WTC11 (cell line): Measurements from ENCODE around the gene ZNHIT1. TPM values are rescaled to one million over a fixed set of nuclear protein-coding genes. Genes with fewer than 3 reads are reported as not detected.

Experiments used
- AR ChIP-seq: fragments of 250-450 bp; sonication (Bioruptor Pico); IDR thresholded peaks from 2 replicates; pipeline ENCODE4 v1.9.0; 2021; ENCODE audit warnings: mild to moderate bottlenecking
- ATF6 ChIP-seq: sonication (generic); formaldehyde crosslinking; IDR thresholded peaks from 2 replicates; pipeline ENCODE4 v1.8.1; 2023; ENCODE audit warnings: mild to moderate bottlenecking, missing genetic modification reagents
- CREB1 ChIP-seq: sonication (generic); formaldehyde crosslinking; IDR thresholded peaks from 2 replicates; pipeline ENCODE4 v1.8.0; 2023; ENCODE audit warnings: mild to moderate bottlenecking, missing genetic modification reagents
- CREM ChIP-seq: sonication (generic); formaldehyde crosslinking; IDR thresholded peaks from 2 replicates; pipeline ENCODE4 v1.8.1; 2022; ENCODE audit warnings: mild to moderate bottlenecking, missing genetic modification reagents, moderate library complexity
- ELF4 ChIP-seq: sonication (generic); formaldehyde crosslinking; IDR thresholded peaks from 2 replicates; pipeline ENCODE4 v1.8.1; 2022; ENCODE audit warnings: low read depth, mild to moderate bottlenecking, moderate library complexity, missing genetic modification reagents
- ERG ChIP-seq: fragments of 250-450 bp; sonication (Bioruptor Pico); IDR thresholded peaks from 2 replicates; pipeline ENCODE4 v1.8.0; 2021; ENCODE audit warnings: mild to moderate bottlenecking
- FOXJ3 ChIP-seq: sonication (generic); formaldehyde crosslinking; IDR thresholded peaks from 2 replicates; pipeline ENCODE4 v1.9.0; 2021; ENCODE audit warnings: missing genetic modification reagents, mild to moderate bottlenecking, borderline replicate concordance
- FOXP1 ChIP-seq: sonication (generic); formaldehyde crosslinking; IDR thresholded peaks from 2 replicates; pipeline ENCODE4 v1.8.0; 2022; ENCODE audit warnings: missing genetic modification reagents, mild to moderate bottlenecking, moderate library complexity, borderline replicate concordance
- HMGXB4 ChIP-seq: sonication (generic); formaldehyde crosslinking; IDR thresholded peaks from 2 replicates; pipeline ENCODE4 v1.8.1; 2023; ENCODE audit warnings: mild to moderate bottlenecking, moderate library complexity, missing genetic modification reagents
- MYBL2 ChIP-seq: sonication (generic); formaldehyde crosslinking; IDR thresholded peaks from 2 replicates; pipeline ENCODE4 v1.8.1; 2023; ENCODE audit warnings: mild to moderate bottlenecking, moderate library complexity, missing genetic modification reagents
- RELA ChIP-seq: sonication (generic); formaldehyde crosslinking; IDR thresholded peaks from 2 replicates; pipeline ENCODE4 v1.8.1; 2022; ENCODE audit warnings: missing genetic modification reagents, mild to moderate bottlenecking, borderline replicate concordance
- STAT6 ChIP-seq: sonication (generic); formaldehyde crosslinking; conservative IDR thresholded peaks from 2 replicates; pipeline ENCODE4 v1.8.1; 2023; ENCODE audit warnings: mild to moderate bottlenecking, low read depth, missing genetic modification reagents, moderate library complexity
- USF1 ChIP-seq: sonication (generic); formaldehyde crosslinking; IDR thresholded peaks from 2 replicates; pipeline ENCODE4 v1.8.0; 2022; ENCODE audit warnings: mild to moderate bottlenecking, missing genetic modification reagents
- ZBTB21 ChIP-seq: sonication (generic); formaldehyde crosslinking; IDR thresholded peaks from 2 replicates; pipeline ENCODE4 v1.8.1; 2023; ENCODE audit warnings: mild to moderate bottlenecking, missing genetic modification reagents, borderline replicate concordance
- ZNF232 ChIP-seq: sonication (generic); formaldehyde crosslinking; IDR thresholded peaks from 2 replicates; pipeline ENCODE4 v1.8.0; 2022; ENCODE audit warnings: mild to moderate bottlenecking, missing genetic modification reagents
- ZNF281 ChIP-seq: sonication (generic); formaldehyde crosslinking; IDR thresholded peaks from 2 replicates; pipeline ENCODE4 v1.8.0; 2023; ENCODE audit warnings: mild to moderate bottlenecking, missing genetic modification reagents
- ZNF396 ChIP-seq: fragments of 250-450 bp; sonication (Bioruptor Pico); IDR thresholded peaks from 2 replicates; pipeline ENCODE4 v1.8.0; 2021; ENCODE audit warnings: mild to moderate bottlenecking, moderate library complexity, borderline replicate concordance
- ZNF512 ChIP-seq: sonication (generic); formaldehyde crosslinking; IDR thresholded peaks from 2 replicates; pipeline ENCODE4 v1.8.1; 2022; ENCODE audit warnings: missing genetic modification reagents, borderline replicate concordance
- ZSCAN18 ChIP-seq: fragments of 250-450 bp; sonication (Bioruptor Pico); IDR thresholded peaks from 2 replicates; pipeline ENCODE4 v2.1.2; 2022; ENCODE audit warnings: mild to moderate bottlenecking, moderate library complexity
- total RNA-seq: library from RNA; stranded (reverse); gene quantifications from 3 replicates; pipeline ENCODE4 v1.2.3, GENCODE V29; 2021

ZNHIT1 gene
- total RNA-seq, 1 experiment from 2014 or later, result 63.9 TPM

GRCh38 chr7:101232141-101232850 lies 14.3 kb downstream of the ZNHIT1 start (continued):
- TF ChIP-seq ATF6 (CRISPR knock-in tag) (no peak), RELA (no peak), ZNF396 (CRISPR knock-in tag) (no peak), ERG (CRISPR knock-in tag) (no peak), ZSCAN18 (CRISPR knock-in tag) (no peak), CREM (0 out of 2 replicates have a peak, but pooled peaks have one; percentile 28), MYBL2 (CRISPR knock-in tag) (no peak), AR (CRISPR knock-in tag) (no peak), ZNF281 (CRISPR knock-in tag) (0 out of 2 replicates have a peak, but pooled peaks have one; percentile 16), ZNF232 (peak; percentile 74), ELF4 (CRISPR knock-in tag) (no peak), USF1 (CRISPR knock-in tag) (0 out of 2 replicates have a peak, but pooled peaks have one; percentile 23), FOXJ3 (CRISPR knock-in tag) (no peak), ZNF512 (no peak), ZBTB21 (CRISPR knock-in tag) (no peak), HMGXB4 (0 out of 2 replicates have a peak, but pooled peaks have one; percentile 52), FOXP1 (0 out of 2 replicates have a peak, but pooled peaks have one; percentile 42), STAT6 (no peak), CREB1 (CRISPR knock-in tag) (no peak)
